Vagina (tissue), 2 donors: ENCODE data around the gene CDKN2AIPNL. TPM values are rescaled to one million over a fixed set of nuclear protein-coding genes. Genes with fewer than 3 reads are reported as not detected.
"Not testable (repeated sequence)": the region's sequence is repeated elsewhere in the genome, so short reads cannot be mapped to it uniquely, and the experiment has no call there.

Experiments used
- DNase-seq, 2 donors: peaks; one replicate each; pipeline ENCODE4 v3.0.0-alpha.2; 2017; ENCODE audit errors: extremely low spot score in 2 of 2
- H3K27ac ChIP-seq: fragments of 200-600 bp; sonication (generic); one replicate; pipeline ENCODE4 v1.5.1; 2019
- H3K27me3 ChIP-seq: fragments of 200-600 bp; sonication (generic); one replicate; pipeline ENCODE4 v1.5.1; 2019
- H3K36me3 ChIP-seq, 2 donors: fragments of 200-600 bp; sonication (generic); one replicate each; pipeline ENCODE4 v1.5.1; 2017 to 2019
- H3K4me1 ChIP-seq: fragments of 200-600 bp; sonication (generic); one replicate; pipeline ENCODE4 v1.5.1; 2019
- H3K4me3 ChIP-seq, 2 donors: fragments of 200-600 bp; sonication (generic); 1 replicate in 1 of 2; 2 replicates in 1 of 2; pipeline ENCODE4 v1.5.1; 2016 to 2019
- H3K9me3 ChIP-seq: fragments of 200-600 bp; sonication (generic); one replicate; pipeline ENCODE4 v1.5.1; 2019
- POLR2A ChIP-seq, 2 donors: fragments of 450-650 bp; IDR thresholded peaks; one replicate each; pipeline ENCODE4 v1.6.1; 2017; ENCODE audit warnings: antibody characterized with exemption in 2 of 2, mild to moderate bottlenecking in 2 of 2, moderate library complexity in 2 of 2
- POLR2AphosphoS5 ChIP-seq, 2 donors: sonication (generic); formaldehyde crosslinking; IDR thresholded peaks; one replicate each; pipeline ENCODE4 v1.9.0; 2017; ENCODE audit warnings: antibody characterized with exemption in 2 of 2, mild to moderate bottlenecking in 2 of 2, low read depth in 1 of 2; ENCODE audit not compliant: insufficient read depth in 1 of 2
- intact Hi-C: fragments of 100-400 bp; cut with DNase I; formaldehyde crosslinking; loops from one replicate; pipeline ENCODE4 v1.15.1; 2023
- total RNA-seq: library from RNA; depleted of rRNA; stranded (reverse); fragments of >200 nt; gene quantifications from one replicate; pipeline ENCODE4 v1.2.3, GENCODE V29; 2016
- TF ChIP-seq, protein P1 (sequence below), 3 experiments: fragments of 450-650 bp in 2 of 3; fragments of 200-600 bp in 1 of 3; sonication (generic) in 1 of 3; IDR thresholded peaks; one replicate each; pipeline ENCODE4 v1.5.1; 2017 to 2019; ENCODE audit warnings: antibody characterized with exemption in 3 of 3, mild to moderate bottlenecking in 2 of 3, moderate library complexity in 2 of 3

Gene CDKN2AIPNL
- total RNA-seq, 1 donor from 2014 or later, result 18.4 TPM

DNA sequence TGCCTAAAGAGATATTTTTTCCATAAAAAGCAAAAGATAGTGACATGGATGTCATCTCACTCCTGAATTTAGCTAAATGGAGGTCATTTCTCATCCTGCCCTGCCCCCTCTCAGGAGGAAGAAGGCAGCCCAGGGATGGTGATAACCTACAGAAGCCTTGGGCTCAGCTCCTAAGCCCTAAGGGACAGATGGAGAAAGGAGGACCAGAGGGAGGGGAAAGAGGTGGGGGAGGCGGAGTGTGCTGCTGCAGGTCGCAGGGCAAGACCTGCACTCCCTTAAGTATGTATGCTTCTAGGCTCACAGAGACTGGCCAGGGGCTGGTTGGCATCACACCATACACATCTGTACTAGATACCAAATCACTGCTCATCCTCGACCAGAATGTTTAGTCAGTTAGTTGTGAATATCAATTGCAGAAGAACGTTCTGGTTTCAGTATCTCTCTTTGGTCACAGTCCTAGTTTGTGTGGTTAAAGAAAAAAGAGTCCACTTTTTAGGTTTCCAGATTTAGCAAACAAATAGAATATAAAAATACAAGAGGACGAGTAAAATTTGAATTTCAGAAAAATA lies 18.4 kb upstream of the CDKN2AIPNL start:
- H3K4me1 ChIP-seq, result no peaks in the 10 kb centered on the region
- TF ChIP-seq, protein P1, sequence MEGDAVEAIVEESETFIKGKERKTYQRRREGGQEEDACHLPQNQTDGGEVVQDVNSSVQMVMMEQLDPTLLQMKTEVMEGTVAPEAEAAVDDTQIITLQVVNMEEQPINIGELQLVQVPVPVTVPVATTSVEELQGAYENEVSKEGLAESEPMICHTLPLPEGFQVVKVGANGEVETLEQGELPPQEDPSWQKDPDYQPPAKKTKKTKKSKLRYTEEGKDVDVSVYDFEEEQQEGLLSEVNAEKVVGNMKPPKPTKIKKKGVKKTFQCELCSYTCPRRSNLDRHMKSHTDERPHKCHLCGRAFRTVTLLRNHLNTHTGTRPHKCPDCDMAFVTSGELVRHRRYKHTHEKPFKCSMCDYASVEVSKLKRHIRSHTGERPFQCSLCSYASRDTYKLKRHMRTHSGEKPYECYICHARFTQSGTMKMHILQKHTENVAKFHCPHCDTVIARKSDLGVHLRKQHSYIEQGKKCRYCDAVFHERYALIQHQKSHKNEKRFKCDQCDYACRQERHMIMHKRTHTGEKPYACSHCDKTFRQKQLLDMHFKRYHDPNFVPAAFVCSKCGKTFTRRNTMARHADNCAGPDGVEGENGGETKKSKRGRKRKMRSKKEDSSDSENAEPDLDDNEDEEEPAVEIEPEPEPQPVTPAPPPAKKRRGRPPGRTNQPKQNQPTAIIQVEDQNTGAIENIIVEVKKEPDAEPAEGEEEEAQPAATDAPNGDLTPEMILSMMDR (IDR thresholded peaks at IDR 0.05), result no peak
- TF ChIP-seq POLR2A (IDR thresholded peaks at IDR 0.05) (no peak), POLR2AphosphoS5 (IDR thresholded peaks at IDR 0.05; ENCODE audit: insufficient read depth in 1 of 2, low read depth in 1 of 2) (no peak)
- no peaks in the 10 kb centered on the region for H3K9me3 ChIP-seq
- DNase-seq, result no peak
- no peak overlapping the region for H3K27ac ChIP-seq
- H3K27me3 ChIP-seq, result no peaks in the 10 kb centered on the region
- intact Hi-C loops, result no loop called here
- no peak overlapping the region for H3K4me3 ChIP-seq
- H3K36me3 ChIP-seq, result no peaks in the 10 kb centered on the region

DNA sequence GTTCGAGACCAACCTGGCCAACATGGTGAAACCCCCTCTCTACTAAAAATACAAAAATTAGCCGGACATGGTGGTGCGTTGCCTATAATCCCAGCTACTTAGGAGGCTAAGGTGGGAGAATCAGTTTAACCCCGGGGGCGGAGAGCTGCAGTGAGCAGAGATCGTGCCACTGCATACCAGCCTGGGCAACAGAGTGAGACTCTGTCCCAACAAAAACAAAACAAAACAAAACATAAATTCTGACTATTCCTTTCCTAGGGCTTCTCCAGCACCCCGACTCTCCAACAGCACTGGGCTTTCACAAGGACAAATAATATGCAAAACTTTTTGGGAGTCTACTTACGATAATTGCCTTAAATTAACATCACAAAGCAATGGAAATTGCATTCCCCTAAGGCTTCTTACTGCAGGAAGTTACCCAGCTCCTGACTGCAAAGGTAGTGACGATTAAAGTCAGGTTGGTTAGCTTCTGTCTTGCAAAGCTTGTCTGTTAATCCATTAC lies 15.9 kb upstream of the CDKN2AIPNL start:
- Histone ChIP-seq H3K27me3 (no peaks in the 10 kb centered on the region), H3K36me3 (no peaks in the 10 kb centered on the region), H3K4me1 (no peaks in the 10 kb centered on the region), H3K9me3 (no peaks in the 10 kb centered on the region), H3K4me3 (no peak overlapping the region), H3K27ac (no peak overlapping the region)
- TF ChIP-seq, protein P1 (IDR thresholded peaks at IDR 0.05), result no peak
- no peak for TF ChIP-seq POLR2AphosphoS5 (IDR thresholded peaks at IDR 0.05; ENCODE audit: insufficient read depth in 1 of 2, low read depth in 1 of 2)
- TF ChIP-seq POLR2A (IDR thresholded peaks at IDR 0.05), result no peak
- no peak for DNase-seq
- intact Hi-C loops, result no loop called here

DNA sequence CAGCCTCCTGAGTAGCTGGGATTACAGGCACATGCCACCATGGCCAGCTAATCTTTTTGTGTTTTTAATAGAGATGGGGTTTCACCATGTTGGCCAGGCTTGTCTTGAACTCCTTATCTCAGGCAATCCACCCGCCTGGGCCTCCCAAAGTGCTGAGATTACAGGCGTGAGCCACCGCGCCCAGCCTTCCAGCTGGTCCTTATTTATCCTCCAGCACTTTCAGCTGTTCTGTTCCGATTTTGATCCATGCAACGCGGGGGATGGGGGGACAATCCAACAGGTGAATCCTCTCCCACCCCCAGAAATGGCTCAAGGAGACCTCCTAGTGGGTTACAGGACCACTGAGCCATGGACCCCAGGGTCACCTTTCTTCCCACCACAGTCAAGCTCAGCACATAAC lies 14.7 kb upstream of the CDKN2AIPNL start:
- TF ChIP-seq, protein P1 (IDR thresholded peaks at IDR 0.05), result no peak
- TF ChIP-seq POLR2AphosphoS5 (IDR thresholded peaks at IDR 0.05; ENCODE audit: insufficient read depth in 1 of 2, low read depth in 1 of 2) (no peak), POLR2A (IDR thresholded peaks at IDR 0.05) (no peak)
- H3K27ac ChIP-seq, result no peak overlapping the region
- H3K36me3 ChIP-seq, result no peaks in the 10 kb centered on the region
- H3K4me3 ChIP-seq, result no peak overlapping the region
- no peaks in the 10 kb centered on the region for H3K9me3 ChIP-seq
- no peaks in the 10 kb centered on the region for H3K4me1 ChIP-seq
- intact Hi-C loops, result no loop called here
- no peaks in the 10 kb centered on the region for H3K27me3 ChIP-seq
- no peak for DNase-seq

DNA sequence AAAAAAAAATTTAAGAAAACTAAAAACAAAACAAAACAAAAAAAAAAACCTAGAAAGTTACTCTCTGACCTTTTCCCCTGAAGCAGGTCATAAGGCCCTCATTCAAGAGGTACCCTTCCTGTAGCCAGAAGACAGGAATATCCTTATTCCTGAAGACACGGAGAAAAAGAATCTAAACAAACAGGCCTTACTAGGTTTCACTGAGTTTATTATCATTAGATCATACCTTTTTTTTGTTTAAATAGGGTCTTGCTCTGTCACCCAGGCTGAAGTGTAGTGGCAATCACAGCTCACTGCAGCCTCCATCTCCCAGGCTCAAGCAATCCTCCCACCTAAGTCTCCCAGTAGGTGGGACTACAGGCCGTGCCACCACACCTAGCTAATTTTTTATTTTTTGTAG lies 11.7 kb upstream of the CDKN2AIPNL start:
- intact Hi-C loops, result no loop called here
- TF ChIP-seq POLR2AphosphoS5 (IDR thresholded peaks at IDR 0.05; ENCODE audit: insufficient read depth in 1 of 2, low read depth in 1 of 2) (no peak), POLR2A (IDR thresholded peaks at IDR 0.05) (no peak)
- TF ChIP-seq, protein P1 (IDR thresholded peaks at IDR 0.05), result no peak
- no peak for DNase-seq
- no peaks in the 10 kb centered on the region for H3K9me3 ChIP-seq
- no peak overlapping the region for H3K4me3 ChIP-seq
- H3K36me3 ChIP-seq, result no peaks in the 10 kb centered on the region
- no peaks in the 10 kb centered on the region for H3K27me3 ChIP-seq
- no peak overlapping the region for H3K27ac ChIP-seq
- no peaks in the 10 kb centered on the region for H3K4me1 ChIP-seq

GRCh38 chr5:134422791-134423365 lies 11.2 kb upstream of the CDKN2AIPNL start:
- intact Hi-C loops, result no loop called here
- no peak overlapping the region for H3K27ac ChIP-seq
- no peak for DNase-seq

GRCh38 chr5:134421038-134421437 lies 9.4 kb upstream of the CDKN2AIPNL start:
- H3K27me3 ChIP-seq, H3K4me1 ChIP-seq, H3K27ac ChIP-seq, DNase-seq, H3K9me3 ChIP-seq, intact Hi-C loops, H3K36me3 ChIP-seq, H3K4me3 ChIP-seq: not testable (repeated sequence)

More at GRCh38 chr5:134422791-134423365, 11.2 kb upstream of the CDKN2AIPNL start:
- H3K4me1 ChIP-seq, result no peaks in the 10 kb centered on the region
- TF ChIP-seq POLR2AphosphoS5 (IDR thresholded peaks at IDR 0.05; ENCODE audit: insufficient read depth in 1 of 2, low read depth in 1 of 2) (no peak), POLR2A (IDR thresholded peaks at IDR 0.05) (no peak)
- TF ChIP-seq, protein P1 (IDR thresholded peaks at IDR 0.05), result no peak
- no peak overlapping the region for H3K4me3 ChIP-seq
- no peaks in the 10 kb centered on the region for H3K27me3 ChIP-seq
- no peaks in the 10 kb centered on the region for H3K36me3 ChIP-seq
- no peaks in the 10 kb centered on the region for H3K9me3 ChIP-seq
